ENCODE measurements around the gene FNDC3B. TPM values are rescaled to one million over a fixed set of nuclear protein-coding genes. Genes with fewer than 3 reads are reported as not detected.

FNDC3B gene
- total and polyA plus RNA-seq, 4 donors = 13.3 to 175 (median 100) TPM

DNA sequence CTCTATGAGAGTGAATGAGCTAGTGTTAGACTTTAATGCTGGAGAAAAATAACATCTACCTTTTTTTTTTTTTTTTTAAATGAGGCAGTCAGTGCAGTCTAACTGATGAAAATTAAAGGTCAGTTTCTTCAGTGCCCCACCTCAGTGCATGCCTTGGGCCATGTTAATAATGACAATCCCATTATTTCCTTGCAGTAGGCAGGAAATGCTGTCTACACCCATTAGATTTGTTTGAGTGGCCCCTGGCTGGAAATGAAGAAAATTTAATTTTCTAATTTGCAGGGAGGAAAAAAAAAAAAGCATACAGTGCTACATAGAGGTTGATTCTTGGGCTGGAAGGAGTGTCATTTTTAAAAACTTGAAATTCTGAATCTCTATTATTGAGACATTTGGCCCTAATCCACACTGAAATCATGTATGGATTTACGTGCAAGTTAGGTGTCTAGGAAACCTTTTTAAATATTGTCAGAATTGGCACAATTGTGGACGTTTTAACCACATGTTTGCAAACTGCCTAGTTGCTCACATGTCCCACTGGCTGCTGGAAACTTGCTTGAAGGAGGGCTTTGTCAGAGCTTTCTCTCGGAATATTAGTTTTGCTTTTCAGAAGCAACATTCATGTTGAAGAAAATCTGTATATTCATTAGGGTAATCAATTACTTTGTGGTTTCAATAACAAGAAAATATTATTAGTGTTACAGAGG, 18.4 kb downstream of the FNDC3B start:
- no peaks in the 10 kb centered on the region for H3K9me3 ChIP-seq (ENCODE audit: control insufficient read depth in 4 of 4, insufficient read depth in 3 of 4, low read length in 3 of 4)
- H3K36me3 ChIP-seq (ENCODE audit: control insufficient read depth in 4 of 4, insufficient read depth in 4 of 4, low read length in 4 of 4) = peaks cover 0 to 7% (median 0%) of the 10 kb centered on the region in 4 donors
- no peak overlapping the region for H3K9ac ChIP-seq (ENCODE audit: insufficient read depth in 1 of 2, low read length in 2 of 2)
- whole genome bisulfite sequencing, 2 donors = 50 to 55% methylated on average over 3 of the region's 3 CpGs
- DNase-seq (no peak), ATAC-seq (ENCODE audit: insufficient read depth, low FRiP score) (no peak)
- TF ChIP-seq, protein P1, sequence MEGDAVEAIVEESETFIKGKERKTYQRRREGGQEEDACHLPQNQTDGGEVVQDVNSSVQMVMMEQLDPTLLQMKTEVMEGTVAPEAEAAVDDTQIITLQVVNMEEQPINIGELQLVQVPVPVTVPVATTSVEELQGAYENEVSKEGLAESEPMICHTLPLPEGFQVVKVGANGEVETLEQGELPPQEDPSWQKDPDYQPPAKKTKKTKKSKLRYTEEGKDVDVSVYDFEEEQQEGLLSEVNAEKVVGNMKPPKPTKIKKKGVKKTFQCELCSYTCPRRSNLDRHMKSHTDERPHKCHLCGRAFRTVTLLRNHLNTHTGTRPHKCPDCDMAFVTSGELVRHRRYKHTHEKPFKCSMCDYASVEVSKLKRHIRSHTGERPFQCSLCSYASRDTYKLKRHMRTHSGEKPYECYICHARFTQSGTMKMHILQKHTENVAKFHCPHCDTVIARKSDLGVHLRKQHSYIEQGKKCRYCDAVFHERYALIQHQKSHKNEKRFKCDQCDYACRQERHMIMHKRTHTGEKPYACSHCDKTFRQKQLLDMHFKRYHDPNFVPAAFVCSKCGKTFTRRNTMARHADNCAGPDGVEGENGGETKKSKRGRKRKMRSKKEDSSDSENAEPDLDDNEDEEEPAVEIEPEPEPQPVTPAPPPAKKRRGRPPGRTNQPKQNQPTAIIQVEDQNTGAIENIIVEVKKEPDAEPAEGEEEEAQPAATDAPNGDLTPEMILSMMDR (IDR thresholded peaks at IDR 0.05; ENCODE audit: control extremely low read depth, extremely low read depth) = no peak
- no peak overlapping the region for H3K4me3 ChIP-seq
- peaks cover 3 to 42% (median 11%) of the 10 kb centered on the region in 5 donors for H3K4me1 ChIP-seq (ENCODE audit: control insufficient read depth in 5 of 5, insufficient read depth in 5 of 5, low read length in 5 of 5)
- no peak overlapping the region for H3K27ac ChIP-seq (ENCODE audit: low read depth in 1 of 2, low read length in 1 of 2)
- no peaks in the 10 kb centered on the region for H3K27me3 ChIP-seq (ENCODE audit: control insufficient read depth in 3 of 3, insufficient read depth in 3 of 3, low read length in 2 of 3)

DNA sequence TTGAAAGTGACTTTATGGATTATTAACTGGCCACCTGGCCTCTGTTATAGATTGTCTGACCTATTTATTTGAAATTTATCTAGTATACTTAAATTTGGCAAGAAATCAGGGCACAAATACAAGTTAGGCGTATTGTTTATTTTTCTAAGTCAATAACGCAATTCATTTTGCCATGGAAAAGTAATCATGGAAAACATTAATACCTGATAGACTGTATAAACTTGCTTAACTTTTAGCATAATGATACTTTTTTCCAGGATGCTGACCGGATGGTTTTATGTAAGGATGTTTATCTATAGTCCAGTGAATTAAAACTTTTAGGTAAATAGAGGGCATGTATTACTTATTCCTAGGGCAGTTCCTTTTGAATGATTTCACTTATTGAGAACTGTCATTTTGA, 20.2 kb downstream of the FNDC3B start:
- 49 to 80% methylated on average over 3 of the region's 3 CpGs for WGBS, 2 donors
- H3K4me3 ChIP-seq = no peak overlapping the region
- H3K36me3 ChIP-seq (ENCODE audit: control insufficient read depth in 4 of 4, insufficient read depth in 4 of 4, low read length in 4 of 4) = peaks cover 0 to 5% (median 0%) of the 10 kb centered on the region in 4 donors
- H3K9ac ChIP-seq (ENCODE audit: insufficient read depth in 1 of 2, low read length in 2 of 2) = no peak overlapping the region
- ATAC-seq (ENCODE audit: insufficient read depth, low FRiP score) = no peak
- H3K27ac ChIP-seq (ENCODE audit: low read depth in 1 of 2, low read length in 1 of 2) = no peak overlapping the region
- H3K27me3 ChIP-seq (ENCODE audit: control insufficient read depth in 3 of 3, insufficient read depth in 3 of 3, low read length in 2 of 3) = no peaks in the 10 kb centered on the region
- peaks cover 0 to 1% (median 0%) of the 10 kb centered on the region in 4 donors for H3K9me3 ChIP-seq (ENCODE audit: control insufficient read depth in 4 of 4, insufficient read depth in 3 of 4, low read length in 3 of 4)
- H3K4me1 ChIP-seq (ENCODE audit: control insufficient read depth in 5 of 5, insufficient read depth in 5 of 5, low read length in 5 of 5) = peaks cover under 1 to 35% (median 11%) of the 10 kb centered on the region in 5 donors
- TF ChIP-seq, protein P1 (IDR thresholded peaks at IDR 0.05; ENCODE audit: control extremely low read depth, extremely low read depth) = no peak
- no peak for DNase-seq

DNA sequence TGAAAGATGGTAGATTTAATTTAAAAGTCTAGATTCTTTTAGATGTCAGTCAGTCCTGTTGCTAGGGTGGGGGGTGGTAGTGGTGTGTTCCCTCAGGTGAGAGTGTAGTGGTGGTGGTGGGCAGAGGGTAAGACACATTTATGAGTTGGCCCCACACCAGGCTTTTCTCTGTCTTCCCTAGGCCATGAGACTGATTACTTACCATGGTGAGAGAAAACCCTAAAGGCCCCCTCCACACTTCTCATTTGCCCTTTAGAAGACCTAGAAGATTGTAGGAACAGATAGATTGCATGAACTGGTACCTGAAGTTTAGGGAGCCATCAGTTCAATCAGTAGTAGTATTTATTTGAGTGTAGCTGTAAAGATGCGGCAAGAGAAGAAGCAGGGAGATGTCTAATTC, 20.9 kb downstream of the FNDC3B start:
- Histone ChIP-seq H3K36me3 (ENCODE audit: control insufficient read depth in 4 of 4, insufficient read depth in 4 of 4, low read length in 4 of 4) (peaks cover 0 to 4% (median 0%) of the 10 kb centered on the region in 4 donors), H3K9ac (ENCODE audit: insufficient read depth in 1 of 2, low read length in 2 of 2) (no peak overlapping the region), H3K4me1 (ENCODE audit: control insufficient read depth in 5 of 5, insufficient read depth in 5 of 5, low read length in 5 of 5) (peaks cover 0 to 38% (median 12%) of the 10 kb centered on the region in 5 donors), H3K9me3 (ENCODE audit: control insufficient read depth in 4 of 4, insufficient read depth in 3 of 4, low read length in 3 of 4) (peaks cover 0 to 1% (median 0%) of the 10 kb centered on the region in 4 donors), H3K27me3 (ENCODE audit: control insufficient read depth in 3 of 3, insufficient read depth in 3 of 3, low read length in 2 of 3) (no peaks in the 10 kb centered on the region), H3K27ac (ENCODE audit: low read depth in 1 of 2, low read length in 1 of 2) (no peak overlapping the region), H3K4me3 (no peak overlapping the region)
- DNase-seq = no peak
- TF ChIP-seq, protein P1 (IDR thresholded peaks at IDR 0.05; ENCODE audit: control extremely low read depth, extremely low read depth) = no peak
- 88 to 93% methylated on average over 1 of the region's 1 CpG for WGBS, 2 donors
- no peak for ATAC-seq (ENCODE audit: insufficient read depth, low FRiP score)

Data from lung (tissue), 12 donors.